ENCODE results near the gene NCKAP5L. TPM values are rescaled to one million over a fixed set of nuclear protein-coding genes. Genes with fewer than 3 reads are reported as not detected.

The NCKAP5L gene
- total and polyA plus RNA-seq, 10 donors, result 3.6 to 29.4 (median 21.1) TPM

DNA sequence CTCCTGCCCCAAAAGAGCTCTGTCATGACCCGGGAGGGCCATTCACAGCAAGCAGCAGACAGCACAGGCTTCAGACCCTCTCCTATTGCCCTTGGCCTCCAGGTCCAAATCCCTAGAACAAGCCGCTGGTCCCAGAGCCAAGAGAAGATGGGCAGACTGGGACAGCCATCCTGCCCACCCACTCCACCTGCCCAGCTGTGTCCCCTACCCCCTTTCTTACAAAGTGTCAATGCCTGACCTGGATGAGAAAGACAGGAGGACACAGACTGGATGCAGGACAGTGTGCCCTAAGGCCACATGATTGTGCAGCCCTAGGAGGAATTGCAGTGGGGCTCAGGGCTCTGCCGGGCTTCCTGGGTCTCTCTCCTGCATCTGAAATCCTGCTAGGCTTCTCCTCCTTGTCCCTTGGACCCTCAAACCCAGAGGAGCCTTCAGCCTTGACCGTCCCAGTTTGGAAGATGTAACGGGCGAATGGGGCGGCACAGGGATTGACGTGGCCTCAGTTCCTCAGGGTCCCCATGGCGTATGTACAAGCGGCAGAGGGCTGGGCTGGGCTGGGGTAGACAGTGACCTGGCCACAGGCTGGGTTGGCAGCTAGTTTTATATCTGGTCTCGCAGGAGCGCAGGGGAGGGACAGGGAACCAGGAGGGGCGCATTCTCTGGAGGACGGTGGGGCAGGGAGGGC lies 41.7 kb upstream of the NCKAP5L start:
- peak overlapping the region in 1 of 8 donors; percentile 45 for H3K27ac ChIP-seq
- H3K9me3 ChIP-seq, result no peaks in the 10 kb centered on the region
- 86 to 93% (median 90%) methylated on average over 6 to 14 of the region's 14 CpGs for WGBS, 5 donors
- no peak overlapping the region for H3K4me3 ChIP-seq
- intact Hi-C loops (cut with DNase I; ENCODE audit: low total_unique reads), result loop anchor here (10.0 kb wide), 1 partner anchor 195 kb away; no protein-coding TSS in a partner anchor
- H3K27me3 ChIP-seq (replicated peaks in 1 of 7), result peaks cover 0 to 32% (median 0%) of the 10 kb centered on the region in 7 donors
- DNase-seq, result peak; percentile 59
- H3K36me3 ChIP-seq, result no peaks in the 10 kb centered on the region
- TF ChIP-seq, protein P1, sequence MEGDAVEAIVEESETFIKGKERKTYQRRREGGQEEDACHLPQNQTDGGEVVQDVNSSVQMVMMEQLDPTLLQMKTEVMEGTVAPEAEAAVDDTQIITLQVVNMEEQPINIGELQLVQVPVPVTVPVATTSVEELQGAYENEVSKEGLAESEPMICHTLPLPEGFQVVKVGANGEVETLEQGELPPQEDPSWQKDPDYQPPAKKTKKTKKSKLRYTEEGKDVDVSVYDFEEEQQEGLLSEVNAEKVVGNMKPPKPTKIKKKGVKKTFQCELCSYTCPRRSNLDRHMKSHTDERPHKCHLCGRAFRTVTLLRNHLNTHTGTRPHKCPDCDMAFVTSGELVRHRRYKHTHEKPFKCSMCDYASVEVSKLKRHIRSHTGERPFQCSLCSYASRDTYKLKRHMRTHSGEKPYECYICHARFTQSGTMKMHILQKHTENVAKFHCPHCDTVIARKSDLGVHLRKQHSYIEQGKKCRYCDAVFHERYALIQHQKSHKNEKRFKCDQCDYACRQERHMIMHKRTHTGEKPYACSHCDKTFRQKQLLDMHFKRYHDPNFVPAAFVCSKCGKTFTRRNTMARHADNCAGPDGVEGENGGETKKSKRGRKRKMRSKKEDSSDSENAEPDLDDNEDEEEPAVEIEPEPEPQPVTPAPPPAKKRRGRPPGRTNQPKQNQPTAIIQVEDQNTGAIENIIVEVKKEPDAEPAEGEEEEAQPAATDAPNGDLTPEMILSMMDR (IDR thresholded peaks at IDR 0.05 in 8 of 11, conservative IDR thresholded peaks at IDR 0.05 in 3 of 11), result no peak
- TF ChIP-seq POLR2AphosphoS5 (IDR thresholded peaks at IDR 0.05) (no peak), POLR2A (IDR thresholded peaks at IDR 0.05) (no peak)
- peaks cover 0 to 36% (median 11%) of the 10 kb centered on the region in 6 donors for H3K4me1 ChIP-seq

DNA sequence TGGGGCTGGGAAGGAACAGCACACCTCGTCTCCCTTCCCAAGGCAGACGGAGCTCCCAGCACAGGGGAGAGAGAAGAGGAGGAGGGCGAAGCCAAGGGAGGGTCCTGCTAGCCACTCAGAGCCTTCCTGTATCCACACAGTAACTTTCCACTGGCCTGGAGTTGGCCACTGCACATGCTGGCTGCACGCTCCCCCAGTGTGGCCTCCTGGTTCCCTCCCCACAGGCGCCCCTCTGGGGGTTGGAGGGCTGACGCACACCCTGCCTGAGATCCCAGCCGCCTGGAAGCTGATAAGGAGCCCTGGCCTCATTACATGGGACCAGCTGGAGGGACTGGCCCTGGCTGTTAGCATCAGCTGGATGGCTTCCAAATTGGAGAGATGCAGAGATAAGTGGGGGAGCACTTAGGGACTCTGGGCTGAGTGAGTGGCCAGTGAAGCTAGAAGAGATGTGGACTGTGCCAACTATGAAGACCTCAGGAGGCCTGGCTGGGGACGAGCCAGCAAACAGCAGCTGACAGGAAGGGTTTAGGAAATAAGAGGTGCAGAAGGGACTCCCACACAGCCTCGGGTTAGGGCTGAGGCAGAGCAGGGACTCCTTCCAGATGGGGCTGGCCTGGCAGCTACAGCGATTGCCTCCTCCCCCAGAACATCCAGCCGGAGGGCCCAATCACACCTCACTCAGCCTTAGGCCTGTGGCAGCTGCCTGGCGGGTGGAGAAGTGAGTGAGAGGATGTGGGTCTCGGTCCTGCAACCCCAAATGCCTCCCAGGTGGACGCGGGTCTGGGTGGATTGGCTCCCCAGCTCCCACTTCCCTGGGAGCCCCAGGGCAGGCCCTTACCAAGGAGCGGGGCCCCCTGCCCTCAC lies 41.0 kb upstream of the NCKAP5L start:
- Histone ChIP-seq H3K4me3 (no peak overlapping the region), H3K4me1 (peaks cover 0 to 36% (median 11%) of the 10 kb centered on the region in 6 donors), H3K27me3 (replicated peaks in 1 of 7) (peaks cover 0 to 32% (median 0%) of the 10 kb centered on the region in 7 donors), H3K36me3 (no peaks in the 10 kb centered on the region), H3K9me3 (no peaks in the 10 kb centered on the region), H3K27ac (peak overlapping the region in 5 of 8 donors; percentile 36 to 65 (median 54))
- intact Hi-C loops (cut with DNase I; ENCODE audit: low total_unique reads), result loop anchor here (10.0 kb wide), 1 partner anchor 196 kb away; no protein-coding TSS in a partner anchor
- TF ChIP-seq POLR2A (IDR thresholded peaks at IDR 0.05), result no peak
- TF ChIP-seq, protein P1 (IDR thresholded peaks at IDR 0.05 in 8 of 11, conservative IDR thresholded peaks at IDR 0.05 in 3 of 11), result no peak
- peak; percentile 73 for TF ChIP-seq POLR2AphosphoS5 (IDR thresholded peaks at IDR 0.05)
- WGBS, 5 donors, result 29 to 49% (median 37%) methylated on average over 11 to 16 of the region's 16 CpGs
- peak; percentile 78 for DNase-seq

DNA sequence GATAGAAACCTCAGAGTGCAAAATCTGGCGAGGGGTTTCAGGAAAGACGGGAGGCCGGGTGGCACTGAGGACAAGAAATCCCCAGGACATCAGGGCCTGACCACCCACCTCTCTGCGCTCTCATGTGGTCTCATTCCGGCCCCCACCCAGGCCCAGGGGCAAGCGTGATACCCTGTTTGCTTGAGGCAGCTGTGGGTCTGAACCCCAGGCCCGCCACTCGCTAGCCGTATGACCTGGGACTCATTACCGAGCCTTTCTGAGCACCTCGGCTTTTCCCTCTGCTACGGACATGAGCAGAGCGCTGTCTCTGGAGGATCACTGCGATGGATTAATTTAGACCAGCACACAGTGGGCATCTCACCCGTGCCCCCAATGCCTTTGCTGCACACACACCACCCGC lies 40.2 kb upstream of the NCKAP5L start:
- Histone ChIP-seq H3K27ac (peak overlapping the region in 5 of 8 donors; percentile 36 to 65 (median 54)), H3K36me3 (no peaks in the 10 kb centered on the region), H3K27me3 (replicated peaks in 1 of 7) (peaks cover 0 to 32% (median 0%) of the 10 kb centered on the region in 7 donors), H3K9me3 (no peaks in the 10 kb centered on the region), H3K4me1 (peaks cover 0 to 36% (median 11%) of the 10 kb centered on the region in 6 donors), H3K4me3 (no peak overlapping the region)
- 88 to 96% (median 90%) methylated on average over 16 of the region's 16 CpGs for WGBS, 5 donors
- TF ChIP-seq POLR2AphosphoS5 (IDR thresholded peaks at IDR 0.05), result no peak
- TF ChIP-seq, protein P1 (IDR thresholded peaks at IDR 0.05 in 8 of 11, conservative IDR thresholded peaks at IDR 0.05 in 3 of 11), result no peak
- TF ChIP-seq POLR2A (IDR thresholded peaks at IDR 0.05), result no peak
- intact Hi-C loops (cut with DNase I; ENCODE audit: low total_unique reads), result loop anchor here (10.0 kb wide), 1 partner anchor 196 kb away; no protein-coding TSS in a partner anchor
- DNase-seq, result peak; percentile 65
